HEK293T (cell line): ENCODE results near the gene SVIL.

Source experiments
- BHLHE40 ChIP-seq: fragments of 450-650 bp; IDR thresholded peaks from 2 replicates; pipeline ENCODE4 v1.6.1; 2016; ENCODE audit warnings: mild to moderate bottlenecking, moderate library complexity, borderline replicate concordance
- CTBP1 ChIP-seq: fragments of 450-650 bp; IDR thresholded peaks from 2 replicates; pipeline ENCODE4 v1.6.1; 2016; ENCODE audit warnings: borderline replicate concordance
- FOXM1 ChIP-seq: fragments of 450-650 bp; IDR thresholded peaks from 2 replicates; pipeline ENCODE4 v1.6.1; 2017; ENCODE audit warnings: mild to moderate bottlenecking, borderline replicate concordance
- L3MBTL2 ChIP-seq: fragments of 450-650 bp; conservative IDR thresholded peaks from 2 replicates; pipeline ENCODE4 v1.6.1; 2016; ENCODE audit warnings: mild to moderate bottlenecking
- SP1 ChIP-seq: fragments of 450-650 bp; IDR thresholded peaks from 2 replicates; pipeline ENCODE4 v1.6.1; 2017
- SUZ12 ChIP-seq: fragments of 450-650 bp; IDR thresholded peaks from 2 replicates; pipeline ENCODE4 v1.6.1; 2016; ENCODE audit warnings: mild to moderate bottlenecking
- ZNF384 ChIP-seq: fragments of 450-650 bp; IDR thresholded peaks from 2 replicates; pipeline ENCODE4 v1.6.1; 2016

- TF ChIP-seq L3MBTL2 (no peak), FOXM1 (no peak), SP1 (no peak), SUZ12 (no peak), CTBP1 (no peak), BHLHE40 (no peak), ZNF384 (no peak)
Measured at GRCh38 chr10:29502351-29502750, 132.4 kb downstream of the SVIL start.
